Stimulated activated CD4-positive, alpha-beta T cell treated with anti-CD3 and anti-CD28 coated beads, Interleukin-1b, Interleukin-23, amount 100 ng/mL, for 4 hours (primary cell): ENCODE data around the gene ADARB2.

Source experiments
- DNase-seq, 2 donors: peaks; one replicate each; pipeline ENCODE4 v3.0.0-alpha.2; 2020; ENCODE audit warnings: low read depth in 2 of 2

The ADARB2 gene

DNA sequence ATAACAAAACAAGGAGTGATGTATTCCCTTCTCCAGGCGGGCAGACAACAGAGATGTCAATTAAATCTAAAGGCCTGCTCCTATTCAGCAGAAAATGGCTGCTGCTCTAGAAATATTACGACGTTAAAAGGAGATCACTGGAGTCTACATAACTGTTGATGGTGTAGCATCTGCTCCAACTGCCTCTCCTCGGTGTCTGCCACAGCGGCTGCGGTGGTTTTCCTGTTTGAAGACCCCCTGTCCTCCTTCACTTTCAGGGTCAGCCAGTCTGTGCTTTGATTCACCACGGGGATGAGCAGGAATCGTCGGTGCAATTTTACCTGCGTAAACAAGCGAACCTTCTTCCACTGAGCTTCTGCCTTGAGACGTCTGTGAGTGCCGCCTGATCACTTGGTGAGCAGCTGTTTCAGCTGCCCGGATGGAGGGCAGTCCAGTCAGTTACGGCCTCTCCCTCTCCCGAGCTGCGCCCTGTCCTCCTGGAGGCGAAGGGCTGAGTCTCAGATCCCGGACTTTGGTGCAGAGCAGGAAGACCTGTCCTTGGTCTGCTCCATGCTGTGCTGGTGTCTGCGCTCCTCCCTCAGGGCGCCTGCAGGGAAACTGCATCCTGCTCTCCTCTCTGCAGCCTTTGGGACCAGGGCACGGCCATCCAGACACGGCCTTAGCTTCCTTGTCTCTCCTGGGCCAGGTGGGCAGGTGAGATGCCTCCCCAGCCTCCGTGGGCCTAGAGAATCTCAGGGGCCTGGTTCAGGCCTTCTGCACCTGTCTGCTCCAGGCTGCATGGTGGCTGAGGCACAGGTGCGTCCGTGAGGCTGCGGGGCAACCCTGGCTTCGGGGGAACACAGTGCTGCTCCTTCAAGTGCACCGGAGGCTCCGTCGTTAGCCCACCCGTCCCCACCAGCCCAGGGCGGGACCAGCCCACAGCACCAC, 326.6 kb downstream of the ADARB2 start:
- no peak for DNase-seq

DNA sequence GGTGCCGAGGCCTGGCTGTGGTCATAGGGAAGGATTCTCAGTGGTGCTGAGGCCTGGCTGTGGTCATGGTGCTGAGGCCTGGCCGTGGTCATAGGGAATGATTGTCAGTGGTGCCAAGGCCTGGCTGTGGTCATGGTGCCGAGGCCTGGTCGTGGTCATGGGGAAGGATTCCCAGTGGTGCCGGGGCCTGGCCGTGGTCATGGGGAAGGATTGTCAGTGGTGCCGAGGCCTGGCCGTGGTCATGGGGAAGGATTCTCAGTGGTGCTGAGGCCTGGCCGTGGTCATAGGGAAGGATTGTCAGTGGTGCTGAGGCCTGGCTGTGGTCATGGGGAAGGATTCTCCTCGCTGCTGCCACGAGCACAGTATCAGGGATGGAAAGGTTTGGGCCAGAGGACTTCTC, 327.3 kb downstream of the ADARB2 start:
- no peak for DNase-seq

DNA sequence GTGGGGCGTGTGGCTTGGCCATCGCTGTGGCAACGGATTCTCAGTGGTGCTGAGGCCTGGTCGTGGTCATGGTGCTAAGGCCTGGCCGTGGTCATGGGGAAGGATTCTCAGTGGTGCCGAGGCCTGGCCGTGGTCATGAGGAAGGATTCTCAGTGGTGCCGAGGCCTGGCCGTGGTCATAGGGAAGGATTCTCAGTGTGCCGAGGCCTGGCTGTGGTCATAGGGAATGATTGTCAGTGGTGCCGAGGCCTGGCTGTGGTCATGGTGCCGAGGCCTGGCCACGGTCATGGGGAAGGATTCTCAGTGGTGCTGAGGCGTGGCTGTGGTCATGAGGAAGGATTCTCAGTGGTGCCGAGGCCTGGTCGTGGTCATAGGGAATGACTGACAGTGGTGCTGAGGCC, 327.9 kb downstream of the ADARB2 start:
- no peak for DNase-seq

GRCh38 chr10:1408651-1409367, 328.5 kb downstream of the ADARB2 start:
- no peak for DNase-seq

GRCh38 chr10:1406967-1407945, 330.1 kb downstream of the ADARB2 start:
- no peak for DNase-seq

GRCh38 chr10:1406132-1406966, 331.0 kb downstream of the ADARB2 start:
- DNase-seq: no peak

DNA sequence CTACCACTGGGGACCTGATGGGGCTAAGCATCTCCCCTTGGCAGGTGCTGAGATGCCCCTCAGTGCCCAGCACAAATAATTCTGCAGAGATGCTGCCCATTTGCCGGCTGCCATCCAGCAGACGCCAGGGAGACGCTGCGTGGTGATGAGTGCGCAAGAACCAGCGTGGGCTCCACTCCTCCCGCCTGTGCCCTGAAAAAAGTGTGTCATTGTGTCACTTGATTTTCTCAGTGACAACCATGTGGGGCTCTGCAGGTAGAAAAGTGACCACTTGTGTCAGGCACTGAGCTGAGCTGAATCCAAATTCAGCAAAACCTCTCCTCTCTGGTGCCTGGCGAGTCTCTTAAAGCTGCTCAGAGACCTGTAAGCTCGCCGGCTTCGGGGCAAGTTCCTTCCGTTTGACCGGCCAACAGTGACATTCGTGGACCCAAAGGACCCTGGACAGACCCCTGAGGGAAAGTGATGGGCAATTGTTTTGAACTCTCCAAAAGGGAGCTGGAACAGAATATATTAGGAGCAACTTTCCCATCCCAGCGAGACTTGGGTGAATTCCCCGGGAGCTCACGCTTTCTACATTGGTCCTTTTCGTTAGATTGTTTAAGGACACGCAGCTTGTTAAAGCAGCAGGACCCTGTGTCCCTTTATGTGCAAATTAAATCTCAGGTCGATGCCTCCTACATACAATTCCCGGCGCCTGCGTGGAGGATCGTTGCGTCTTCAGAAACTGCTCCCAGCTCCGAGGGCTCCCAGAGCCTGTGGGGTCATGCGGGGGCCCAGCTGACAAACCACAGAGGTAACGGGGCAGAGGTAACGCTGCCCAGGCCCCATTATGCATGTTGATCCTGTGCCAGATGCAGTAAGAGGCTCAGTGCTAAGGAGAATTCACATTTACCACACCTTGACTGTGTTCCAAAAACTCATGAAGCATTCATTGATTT, 332.7 kb downstream of the ADARB2 start:
- no peak for DNase-seq

DNA sequence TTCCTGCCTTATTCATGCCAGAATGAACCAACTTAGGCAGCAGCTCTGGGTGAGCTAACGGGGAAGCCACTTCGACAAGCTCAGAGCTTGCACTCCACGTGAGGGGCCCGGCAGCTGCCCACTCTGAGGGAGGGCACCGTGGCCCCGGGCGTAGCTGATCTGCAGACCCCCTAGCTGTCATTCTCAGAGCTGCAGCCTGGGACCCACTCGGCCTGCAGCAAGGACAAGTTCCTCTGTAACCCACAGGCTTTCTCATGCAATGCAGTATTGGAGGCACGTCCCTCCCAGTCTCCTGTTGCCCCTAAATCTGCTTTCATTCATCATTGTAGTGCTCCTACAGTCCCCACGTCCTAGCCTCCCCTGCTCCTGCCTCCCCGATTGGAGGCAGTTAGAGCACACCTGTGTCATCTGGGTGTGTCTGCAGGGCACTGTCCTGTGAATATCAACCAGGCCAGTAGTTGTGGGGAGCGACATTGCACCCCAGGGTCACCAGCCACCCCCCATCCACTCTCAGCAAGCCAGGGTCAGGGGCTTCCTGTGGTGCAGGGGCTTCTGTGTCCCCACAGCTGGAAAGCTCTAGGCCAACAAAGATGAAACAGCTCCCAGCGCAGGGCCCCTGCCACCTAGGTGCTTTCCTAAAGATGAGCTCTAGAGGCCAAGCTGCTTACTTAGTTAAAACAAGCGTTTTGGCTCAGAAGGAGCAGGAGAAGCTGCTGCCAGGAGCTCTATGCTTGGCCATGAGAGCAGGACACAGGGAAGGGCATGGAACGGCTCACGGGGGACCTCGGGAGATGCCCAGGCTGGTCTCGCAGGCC, 333.6 kb downstream of the ADARB2 start:
- no peak for DNase-seq

DNA sequence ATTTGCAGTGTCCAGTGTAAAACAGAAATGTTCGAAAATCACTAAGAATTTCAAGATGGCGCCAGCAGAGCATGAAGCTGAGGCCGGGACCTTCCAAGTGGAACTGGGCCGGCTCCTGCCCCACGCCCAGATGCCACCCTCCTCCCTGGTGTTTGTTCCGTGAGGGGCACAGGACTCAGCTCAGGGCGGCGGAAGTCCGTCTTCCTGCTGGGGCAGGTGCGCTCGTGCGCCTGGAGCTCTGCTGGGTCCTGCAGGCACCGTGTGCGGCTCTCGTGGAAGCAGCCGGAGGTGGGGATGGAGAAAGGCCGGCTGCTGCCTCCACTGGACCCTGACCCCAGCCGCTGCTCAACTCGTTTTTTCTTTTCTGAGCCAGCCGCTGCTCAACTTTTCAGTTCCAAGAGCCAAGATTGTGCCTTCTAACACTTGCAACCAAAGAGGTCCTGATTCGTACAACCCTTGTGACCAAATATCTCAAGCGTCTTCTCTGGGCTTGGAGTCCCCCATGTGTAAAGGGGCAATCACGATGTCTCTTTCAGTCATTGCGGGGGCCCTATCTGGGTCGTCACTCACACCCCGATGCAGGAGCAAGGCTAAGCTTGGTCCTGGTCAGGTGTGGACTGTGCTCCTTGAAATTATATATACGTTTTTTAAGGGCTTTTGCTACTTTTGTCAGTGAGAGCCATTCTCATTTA, 334.4 kb downstream of the ADARB2 start:
- DNase-seq: no peak

DNA sequence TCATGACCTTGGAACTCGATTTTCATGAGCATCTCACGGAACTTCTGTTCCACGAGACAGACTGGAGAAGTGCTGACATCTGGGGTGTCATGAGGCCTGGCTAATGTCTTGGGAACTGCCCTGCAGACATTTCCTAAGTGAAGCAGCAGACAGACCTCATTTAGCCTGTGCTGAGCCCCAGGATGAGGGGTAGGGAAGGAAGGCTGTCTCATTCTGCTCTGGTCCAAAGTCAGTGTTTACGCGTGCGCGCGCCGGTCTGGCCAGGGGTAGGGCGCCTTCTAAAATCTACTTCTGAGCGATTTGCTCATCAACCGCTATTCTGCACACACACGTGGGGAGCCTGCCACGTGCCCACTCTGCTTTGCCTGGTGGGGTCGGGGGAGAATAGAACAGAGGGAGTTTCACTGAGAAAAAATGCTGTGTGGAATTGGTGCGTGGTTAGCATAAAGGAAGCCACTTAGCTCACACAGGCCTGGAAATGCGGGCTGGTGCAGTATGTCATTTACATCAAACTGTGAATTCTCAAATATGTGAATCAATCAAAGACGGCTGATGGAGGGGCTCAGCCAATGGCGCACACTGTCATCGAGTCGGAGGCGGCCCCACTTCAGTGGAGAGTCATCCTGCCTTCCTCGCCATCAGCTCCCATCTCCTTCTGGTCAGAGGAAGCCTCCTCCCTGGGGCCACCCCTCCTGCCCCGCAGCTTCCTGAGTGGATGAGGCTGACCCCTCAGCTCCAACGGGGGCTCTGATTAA, 335.1 kb downstream of the ADARB2 start:
- DNase-seq: no peak

DNA sequence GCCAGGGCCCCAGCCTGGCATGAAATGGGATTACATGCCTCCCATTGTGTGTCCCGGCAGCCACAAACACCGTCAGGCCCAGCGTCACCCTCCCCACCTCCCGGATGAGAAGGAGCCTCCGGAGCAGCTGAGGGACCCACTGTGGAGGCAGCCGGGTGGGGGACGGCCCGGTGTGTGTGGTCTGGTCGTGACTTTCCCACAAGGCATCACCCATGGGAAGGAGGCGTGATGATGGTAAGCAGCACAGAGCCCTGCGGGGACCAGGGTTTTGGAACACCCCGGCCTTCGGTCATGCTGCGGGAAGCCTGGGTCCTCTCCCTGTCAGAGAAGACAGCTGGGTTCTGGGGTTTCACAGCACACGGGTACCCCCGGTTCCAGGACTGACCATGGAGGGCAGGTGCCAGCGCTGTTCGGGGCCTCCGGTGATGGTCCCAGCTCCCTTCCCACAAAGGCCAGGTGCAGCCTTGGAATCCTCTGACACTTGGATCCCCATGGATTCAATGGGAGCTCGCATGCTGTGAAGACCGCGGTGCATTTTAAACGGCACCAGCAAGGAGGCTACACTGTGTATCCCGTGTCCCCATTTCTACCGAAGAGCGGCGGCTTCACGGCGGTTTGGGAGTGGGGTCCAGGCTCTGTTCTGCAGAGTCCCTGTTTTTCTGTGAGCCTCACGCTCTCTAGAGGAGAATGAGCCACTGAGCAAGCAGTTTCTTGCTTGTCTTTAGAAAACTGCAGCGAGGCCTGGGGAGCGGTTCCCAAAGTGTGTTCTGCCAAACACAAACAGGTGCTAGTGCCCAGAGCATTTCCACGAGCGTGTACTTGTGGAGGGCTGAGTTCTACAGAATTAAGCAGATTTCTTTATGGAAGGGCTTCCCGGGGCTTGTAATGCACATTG, 336.0 kb downstream of the ADARB2 start:
- no peak for DNase-seq

- no peak for DNase-seq
Measured at GRCh38 chr10:1400101-1401070, 336.9 kb downstream of the ADARB2 start.

- no peak for DNase-seq
Measured at GRCh38 chr10:1399431-1400100, 337.8 kb downstream of the ADARB2 start.

- DNase-seq: no peak
Measured at GRCh38 chr10:1398626-1399410, 338.5 kb downstream of the ADARB2 start.
